ENCODE data around the gene TJP1.

TJP1 gene

DNA sequence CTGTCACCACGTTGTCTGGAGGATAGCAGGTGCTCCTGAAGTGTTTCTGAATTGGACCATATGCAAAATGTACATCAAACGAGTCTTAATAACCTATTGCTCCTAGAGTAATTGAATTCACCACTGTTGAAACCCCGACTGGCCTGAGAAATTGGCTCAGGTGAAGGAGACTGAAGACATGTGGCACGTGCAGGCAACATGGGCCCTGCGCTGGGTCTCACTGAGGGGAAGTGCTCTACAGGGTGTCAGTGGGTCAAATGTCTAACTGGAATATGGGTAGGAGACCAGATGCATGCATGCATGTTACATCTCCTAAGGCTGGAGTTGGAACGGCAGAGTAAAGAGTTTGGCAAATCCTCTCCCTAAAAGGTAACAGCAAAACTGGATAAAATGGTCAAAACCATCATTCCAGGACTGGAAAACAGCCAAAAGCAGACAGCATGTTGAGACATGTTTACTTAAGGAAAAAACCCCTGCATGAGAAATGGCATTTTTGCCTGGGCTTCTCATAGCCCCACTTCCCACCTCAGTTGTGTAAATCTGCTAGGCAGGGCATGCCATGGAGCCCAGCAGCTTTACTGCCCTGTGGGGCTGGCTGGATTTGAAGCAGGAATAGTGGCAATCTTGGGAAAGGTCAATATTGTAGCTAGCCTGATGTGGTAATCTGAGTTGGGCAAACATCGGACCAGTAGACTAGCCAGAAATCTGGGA lies 131.3 kb downstream of the TJP1 start:
- DNase-seq (ENCODE audit: low read depth, low spot score): no peak

DNA sequence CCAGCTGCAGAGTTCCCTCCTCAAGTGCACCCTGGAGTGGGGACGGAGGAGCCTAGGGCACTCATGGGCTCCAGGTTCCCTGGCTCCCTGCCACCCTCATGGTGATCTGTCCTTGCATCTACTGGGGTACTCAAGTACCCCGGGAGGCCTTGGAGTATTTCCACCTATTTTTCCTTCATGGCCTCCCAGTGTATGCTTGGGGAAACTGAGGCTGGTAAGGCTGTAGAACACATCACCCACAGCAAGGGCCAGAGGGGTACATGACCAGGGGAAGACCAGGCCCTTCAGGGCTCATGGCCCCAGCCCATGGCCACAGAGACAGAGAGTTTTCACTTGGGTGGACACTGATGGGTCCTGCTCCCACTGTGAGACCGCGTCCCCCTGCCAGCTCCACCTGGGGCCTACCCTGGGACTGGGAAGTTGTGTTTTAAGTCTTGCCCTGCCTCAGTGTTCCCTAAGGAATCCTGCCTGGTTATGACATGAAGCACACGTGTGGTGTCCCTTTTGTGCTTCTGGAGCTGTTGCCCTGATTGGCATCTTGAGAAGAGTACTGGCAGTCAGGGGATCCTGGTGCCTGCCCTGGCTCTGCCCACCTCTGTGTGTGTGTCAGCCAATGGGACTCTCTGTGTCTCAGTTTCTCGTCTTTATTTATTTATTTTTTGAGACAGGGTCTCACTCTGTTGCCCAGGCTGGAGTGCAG lies 132.8 kb downstream of the TJP1 start:
- no peak overlapping the region for H3K4me3 ChIP-seq (ENCODE audit: low read depth, low read length)
- in situ Hi-C loops (cut with HindIII; ENCODE audit: low sequenced_read_pairs): no loop called here
- no peak for DNase-seq (ENCODE audit: low read depth, low spot score)
- TF ChIP-seq, protein P1, sequence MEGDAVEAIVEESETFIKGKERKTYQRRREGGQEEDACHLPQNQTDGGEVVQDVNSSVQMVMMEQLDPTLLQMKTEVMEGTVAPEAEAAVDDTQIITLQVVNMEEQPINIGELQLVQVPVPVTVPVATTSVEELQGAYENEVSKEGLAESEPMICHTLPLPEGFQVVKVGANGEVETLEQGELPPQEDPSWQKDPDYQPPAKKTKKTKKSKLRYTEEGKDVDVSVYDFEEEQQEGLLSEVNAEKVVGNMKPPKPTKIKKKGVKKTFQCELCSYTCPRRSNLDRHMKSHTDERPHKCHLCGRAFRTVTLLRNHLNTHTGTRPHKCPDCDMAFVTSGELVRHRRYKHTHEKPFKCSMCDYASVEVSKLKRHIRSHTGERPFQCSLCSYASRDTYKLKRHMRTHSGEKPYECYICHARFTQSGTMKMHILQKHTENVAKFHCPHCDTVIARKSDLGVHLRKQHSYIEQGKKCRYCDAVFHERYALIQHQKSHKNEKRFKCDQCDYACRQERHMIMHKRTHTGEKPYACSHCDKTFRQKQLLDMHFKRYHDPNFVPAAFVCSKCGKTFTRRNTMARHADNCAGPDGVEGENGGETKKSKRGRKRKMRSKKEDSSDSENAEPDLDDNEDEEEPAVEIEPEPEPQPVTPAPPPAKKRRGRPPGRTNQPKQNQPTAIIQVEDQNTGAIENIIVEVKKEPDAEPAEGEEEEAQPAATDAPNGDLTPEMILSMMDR (IDR thresholded peaks at IDR 0.05; ENCODE audit: low read depth, low read length): no peak

More for the DNA sequence above, 131.3 kb downstream of the TJP1 start:
- TF ChIP-seq, protein P1 (IDR thresholded peaks at IDR 0.05; ENCODE audit: low read depth, low read length): no peak
- H3K4me3 ChIP-seq (ENCODE audit: low read depth, low read length): no peak overlapping the region
- in situ Hi-C loops (cut with HindIII; ENCODE audit: low sequenced_read_pairs): no loop called here

DNA sequence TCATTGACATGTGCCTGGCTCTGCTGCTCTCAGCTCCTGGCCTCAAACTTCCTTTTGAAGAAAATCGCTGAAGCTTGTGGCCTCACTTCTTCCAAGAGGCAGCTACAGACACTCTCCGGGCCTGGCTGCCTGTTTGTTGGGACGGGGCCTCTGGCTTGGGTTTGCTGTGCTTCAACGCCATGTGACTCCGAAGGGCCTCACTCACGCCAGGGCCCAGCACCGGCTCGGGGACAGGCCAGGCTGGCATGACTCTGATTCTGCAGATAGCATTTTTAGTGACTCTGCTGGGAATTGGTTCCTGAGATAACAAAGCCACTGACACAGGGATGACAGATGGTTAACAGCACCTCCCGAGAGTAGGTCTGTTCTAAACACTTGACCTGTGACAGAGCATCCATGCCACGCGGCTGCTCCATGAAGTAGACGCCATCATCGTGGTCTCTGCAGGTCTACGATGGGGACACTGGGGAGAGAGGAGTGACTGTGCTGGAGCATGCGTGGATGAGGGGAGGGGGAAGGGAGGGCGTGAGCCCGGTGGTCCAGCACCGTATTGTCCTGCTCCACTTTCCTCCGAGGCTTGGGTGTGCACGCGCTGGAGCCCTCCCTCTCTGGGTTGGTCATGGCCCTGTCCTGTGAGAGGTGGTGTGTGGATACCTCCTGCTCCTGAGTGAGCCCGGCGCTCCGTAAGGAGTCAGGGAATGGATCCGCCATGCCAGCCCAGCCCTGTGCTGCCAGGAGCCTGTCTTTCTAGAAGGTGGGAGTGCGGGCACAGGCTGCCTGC lies 133.6 kb downstream of the TJP1 start:
- DNase-seq (ENCODE audit: low read depth, low spot score): no peak
- no peak overlapping the region for H3K4me3 ChIP-seq (ENCODE audit: low read depth, low read length)
- TF ChIP-seq, protein P1 (IDR thresholded peaks at IDR 0.05; ENCODE audit: low read depth, low read length): no peak
- in situ Hi-C loops (cut with HindIII; ENCODE audit: low sequenced_read_pairs): no loop called here

DNA sequence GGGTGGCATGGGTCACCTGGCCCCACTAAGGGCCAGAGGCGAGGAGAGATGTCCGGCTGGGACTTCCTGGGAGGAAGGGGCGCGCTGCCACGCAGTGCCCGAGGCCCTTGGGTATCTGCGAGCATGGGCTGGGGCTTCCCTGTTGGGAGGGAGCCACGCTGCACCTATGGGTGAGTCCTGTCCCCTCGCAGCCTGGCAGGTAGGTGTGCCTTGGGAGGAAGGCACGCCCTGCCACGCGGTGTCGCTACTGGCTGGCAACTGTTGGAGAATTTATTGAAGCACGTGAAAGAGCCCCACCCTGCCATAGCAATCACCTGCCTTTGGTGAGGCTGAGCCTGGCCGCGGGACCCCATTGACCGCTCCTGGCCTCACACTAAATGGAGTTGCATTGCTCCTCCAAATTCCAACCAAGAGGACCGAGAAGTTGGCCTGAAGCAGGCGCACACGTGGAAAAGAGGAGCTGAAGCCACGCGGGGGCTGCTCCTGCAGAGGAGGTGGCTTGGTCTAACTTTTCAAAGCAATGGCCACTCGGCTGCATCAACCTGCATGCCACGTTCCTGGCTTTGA lies 134.2 kb downstream of the TJP1 start:
- in situ Hi-C loops (cut with HindIII; ENCODE audit: low sequenced_read_pairs): no loop called here
- H3K4me3 ChIP-seq (ENCODE audit: low read depth, low read length): no peak overlapping the region
- DNase-seq (ENCODE audit: low read depth, low spot score): no peak
- TF ChIP-seq, protein P1 (IDR thresholded peaks at IDR 0.05; ENCODE audit: low read depth, low read length): no peak

DNA sequence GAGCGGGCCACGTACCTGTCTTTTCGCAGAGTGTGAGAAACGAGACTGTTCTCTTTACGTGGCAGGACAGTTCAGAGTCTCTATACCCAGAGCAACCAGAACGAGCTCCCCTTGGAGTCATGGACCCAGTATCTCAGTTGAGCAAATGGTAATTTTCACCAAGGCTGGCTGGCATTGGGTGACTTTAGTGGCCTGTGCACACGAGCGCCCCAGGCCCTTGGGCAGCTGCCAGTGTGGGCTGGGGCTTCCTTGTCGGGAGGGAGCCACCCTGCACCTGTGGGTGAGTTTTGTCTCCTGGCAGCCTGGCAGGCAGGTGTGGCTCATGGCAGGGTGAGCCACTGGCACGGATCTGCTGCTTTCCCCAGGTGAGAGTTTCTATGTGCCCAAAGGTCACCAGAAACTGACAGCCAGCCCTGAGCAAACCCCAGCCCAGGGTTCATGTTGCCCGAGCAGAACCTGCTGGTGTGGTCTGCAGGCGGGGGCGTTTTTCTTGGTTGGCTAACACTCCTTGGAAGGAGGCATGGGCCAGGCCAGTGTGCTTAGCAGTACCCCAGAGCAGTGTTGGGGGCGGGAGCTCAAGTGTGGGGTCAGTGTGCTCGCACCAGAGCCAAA lies 135.0 kb downstream of the TJP1 start:
- DNase-seq (ENCODE audit: low read depth, low spot score): no peak
- H3K4me3 ChIP-seq (ENCODE audit: low read depth, low read length): no peak overlapping the region
- TF ChIP-seq, protein P1 (IDR thresholded peaks at IDR 0.05; ENCODE audit: low read depth, low read length): no peak
- in situ Hi-C loops (cut with HindIII; ENCODE audit: low sequenced_read_pairs): no loop called here

All from astrocyte of the spinal cord (primary cell).